HG03064 (cell line): ENCODE data around the gene LPCAT1.
"Not testable (repeated sequence)": the region's sequence is repeated elsewhere in the genome, so short reads cannot be mapped to it uniquely, and the experiment has no call there.

Experiments used
- ATAC-seq: cut with Tn5 transposase; IDR thresholded peaks from one replicate; pipeline ENCODE4 v1.9.1; 2021; ENCODE audit warnings: low read depth; ENCODE audit not compliant: unreplicated experiment

LPCAT1 gene

GRCh38 chr5:1543398-1544293 lies 19.9 kb upstream of the LPCAT1 start:
- ATAC-seq, result no peak

- no peak for ATAC-seq
These were observed 19.0 kb upstream of the LPCAT1 start for GRCh38 chr5:1542781-1543180.

GRCh38 chr5:1541702-1542400 lies 18.1 kb upstream of the LPCAT1 start:
- no peak for ATAC-seq

GRCh38 chr5:1540831-1541701 lies 17.3 kb upstream of the LPCAT1 start:
- no peak for ATAC-seq

GRCh38 chr5:1540166-1540565 lies 16.4 kb upstream of the LPCAT1 start:
- no peak for ATAC-seq

- not testable (repeated sequence) for ATAC-seq
These were observed 15.8 kb upstream of the LPCAT1 start for GRCh38 chr5:1539393-1540161.

- no peak for ATAC-seq
These were observed 15.1 kb upstream of the LPCAT1 start for GRCh38 chr5:1538741-1539392.

- no peak for ATAC-seq
These were observed 14.5 kb upstream of the LPCAT1 start for GRCh38 chr5:1538276-1538675.

GRCh38 chr5:1537603-1538154 lies 13.9 kb upstream of the LPCAT1 start:
- no peak for ATAC-seq

GRCh38 chr5:1536871-1537602 lies 13.3 kb upstream of the LPCAT1 start:
- ATAC-seq, result no peak

GRCh38 chr5:1536322-1536845 lies 12.6 kb upstream of the LPCAT1 start:
- ATAC-seq, result peak; percentile 98

- no peak for ATAC-seq
These were observed 11.9 kb upstream of the LPCAT1 start for GRCh38 chr5:1535646-1536045.

- no peak for ATAC-seq
These were observed 8.6 kb upstream of the LPCAT1 start for GRCh38 chr5:1532384-1532783.

GRCh38 chr5:1529498-1529897 lies 5.7 kb upstream of the LPCAT1 start:
- ATAC-seq, result no peak

- no peak for ATAC-seq
These were observed 3.9 kb upstream of the LPCAT1 start for GRCh38 chr5:1527533-1528205.

GRCh38 chr5:1526681-1527131 lies 2.9 kb upstream of the LPCAT1 start:
- ATAC-seq, result no peak

GRCh38 chr5:1526190-1526631 lies 2.5 kb upstream of the LPCAT1 start:
- no peak for ATAC-seq
